BJ (cell line): Measurements from ENCODE around the gene RPS26. TPM values are rescaled to one million over a fixed set of nuclear protein-coding genes. Genes with fewer than 3 reads are reported as not detected.

ENCODE experiments used
- CTCF ChIA-PET: fragments of 350-600 bp; formaldehyde crosslinking; extraction: SDS; loops from one replicate; lab custom pipeline; 2021; ENCODE audit warnings: antibody characterized with exemption, inconsistent platforms; lab: Yijun Ruan, JAX
- POLR2A ChIA-PET: fragments of 300-600 bp; sonication (Branson Sonifier 250); formaldehyde crosslinking; extraction: SDS; loops from one replicate; lab custom pipeline; 2021; ENCODE audit warnings: antibody characterized with exemption; lab: Charles Lee
- DNase-seq: peaks from one replicate; pipeline ENCODE4 v3.0.0-alpha.2; 2011; ENCODE audit warnings: low read depth
- H3K27me3 ChIP-seq: 2 replicates; pipeline ENCODE4 v1.6.0; 2011; ENCODE audit warnings: low read length; ENCODE audit not compliant: control insufficient read depth, insufficient read depth
- H3K36me3 ChIP-seq: 2 replicates; pipeline ENCODE4 v1.5.1; 2011; ENCODE audit warnings: low read length; ENCODE audit not compliant: control insufficient read depth, insufficient read depth
- H3K4me3 ChIP-seq: 2 replicates; pipeline ENCODE4 v1.5.1; 2011; ENCODE audit warnings: low read depth, mild to moderate bottlenecking, control low read depth, low read length
- polyA plus RNA-seq: library from polyadenylated mRNA; depleted of rRNA; stranded (reverse); fragments of >200 nt; gene quantifications from 2 replicates; pipeline ENCODE4 v1.2.3, GENCODE V29; 2011
- TF ChIP-seq, protein P1 (sequence below): IDR thresholded peaks from 2 replicates; pipeline ENCODE4 v1.5.1; 2011; ENCODE audit warnings: low read depth, mild to moderate bottlenecking, control low read depth, inconsistent platforms, low read length, moderate library complexity; ENCODE audit not compliant: insufficient read depth

Gene RPS26
- polyA plus RNA-seq, 1 experiment, result 635 TPM

DNA sequence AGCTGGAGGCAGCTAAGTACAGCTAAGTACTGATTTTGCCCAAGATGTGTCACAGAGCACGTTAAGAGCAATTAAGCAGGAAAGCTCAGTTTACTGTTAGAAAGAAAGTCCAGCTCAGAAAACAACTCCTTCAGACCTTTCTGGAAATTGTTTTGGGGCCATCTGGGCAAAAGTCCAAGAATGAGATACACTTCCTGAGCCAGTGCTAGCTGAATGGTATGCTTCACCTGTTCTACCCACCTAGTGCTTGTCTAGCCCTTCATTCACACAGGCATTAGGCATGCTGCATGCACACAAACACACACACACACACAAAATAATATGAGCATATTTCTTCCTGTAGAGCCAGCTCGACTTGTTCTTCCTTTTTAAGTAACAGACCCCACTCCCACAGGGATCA lies 27.5 kb upstream of the RPS26 start:
- no peaks in the 10 kb centered on the region for H3K27me3 ChIP-seq
- CTCF ChIA-PET, result interaction anchor here (1.1 to 1.8 kb wide), 2 partner anchors 16 to 18 kb away, joined by 3 to 8 read pairs; partner anchors contain the start of gene SUOX
- DNase-seq, result no peak
- TF ChIP-seq, protein P1, sequence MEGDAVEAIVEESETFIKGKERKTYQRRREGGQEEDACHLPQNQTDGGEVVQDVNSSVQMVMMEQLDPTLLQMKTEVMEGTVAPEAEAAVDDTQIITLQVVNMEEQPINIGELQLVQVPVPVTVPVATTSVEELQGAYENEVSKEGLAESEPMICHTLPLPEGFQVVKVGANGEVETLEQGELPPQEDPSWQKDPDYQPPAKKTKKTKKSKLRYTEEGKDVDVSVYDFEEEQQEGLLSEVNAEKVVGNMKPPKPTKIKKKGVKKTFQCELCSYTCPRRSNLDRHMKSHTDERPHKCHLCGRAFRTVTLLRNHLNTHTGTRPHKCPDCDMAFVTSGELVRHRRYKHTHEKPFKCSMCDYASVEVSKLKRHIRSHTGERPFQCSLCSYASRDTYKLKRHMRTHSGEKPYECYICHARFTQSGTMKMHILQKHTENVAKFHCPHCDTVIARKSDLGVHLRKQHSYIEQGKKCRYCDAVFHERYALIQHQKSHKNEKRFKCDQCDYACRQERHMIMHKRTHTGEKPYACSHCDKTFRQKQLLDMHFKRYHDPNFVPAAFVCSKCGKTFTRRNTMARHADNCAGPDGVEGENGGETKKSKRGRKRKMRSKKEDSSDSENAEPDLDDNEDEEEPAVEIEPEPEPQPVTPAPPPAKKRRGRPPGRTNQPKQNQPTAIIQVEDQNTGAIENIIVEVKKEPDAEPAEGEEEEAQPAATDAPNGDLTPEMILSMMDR, result no peak
- H3K36me3 ChIP-seq, result no peaks in the 10 kb centered on the region
- POLR2A ChIA-PET, result no interaction called here
- no peak overlapping the region for H3K4me3 ChIP-seq

DNA sequence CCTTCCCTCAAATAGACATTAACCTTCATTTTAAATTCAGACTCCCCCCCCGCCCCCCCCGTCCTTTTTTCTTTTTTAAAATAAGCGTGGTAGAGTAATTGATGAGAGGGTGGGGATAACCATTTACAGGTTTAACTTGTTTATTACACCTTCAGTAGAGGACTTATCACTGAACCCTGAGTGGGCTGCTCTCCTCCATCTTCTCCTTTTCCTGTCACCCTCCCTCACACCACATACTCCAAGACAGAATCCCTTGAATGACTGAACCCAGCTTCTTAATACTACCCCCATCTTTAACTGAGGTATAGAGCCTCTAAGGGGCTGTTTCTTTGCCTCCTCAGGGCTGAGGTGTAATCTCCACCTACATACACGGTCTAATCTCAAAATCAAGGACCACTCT lies 24.5 kb upstream of the RPS26 start:
- ChIA-PET CTCF (interaction anchor here (1.6 kb wide), 1 partner anchor 21 kb away, joined by 4 read pairs; no protein-coding TSS in a partner anchor), POLR2A (no interaction called here)
- no peaks in the 10 kb centered on the region for H3K27me3 ChIP-seq
- TF ChIP-seq, protein P1, result no peak
- no peaks in the 10 kb centered on the region for H3K36me3 ChIP-seq
- H3K4me3 ChIP-seq, result no peak overlapping the region
- no peak for DNase-seq

DNA sequence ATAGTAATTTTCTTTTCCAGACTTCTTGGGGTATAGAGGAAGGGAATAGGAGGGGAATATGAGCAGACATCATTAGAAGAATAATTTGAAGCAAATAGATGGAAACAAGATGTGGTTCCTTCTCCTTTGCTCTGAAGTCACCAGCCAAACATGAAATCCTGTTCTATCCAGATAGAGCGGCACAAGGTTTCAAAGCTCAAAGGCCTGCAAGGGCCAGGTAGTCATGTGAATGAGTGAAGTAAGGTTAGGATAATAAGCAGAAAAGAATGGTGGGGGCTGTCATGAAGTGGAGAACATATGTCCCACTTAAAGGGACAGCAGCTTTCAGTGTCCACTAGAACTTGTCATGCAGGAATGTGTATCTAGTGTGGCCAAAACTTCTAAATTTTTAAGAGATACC lies 23.4 kb upstream of the RPS26 start:
- Histone ChIP-seq H3K27me3 (no peaks in the 10 kb centered on the region), H3K4me3 (no peak overlapping the region), H3K36me3 (no peaks in the 10 kb centered on the region)
- TF ChIP-seq, protein P1, result no peak
- ChIA-PET CTCF (interaction anchor here (1.1 to 2.8 kb wide), 3 partner anchors 10 to 22 kb away, joined by 3 to 14 read pairs (median 4); no protein-coding TSS in a partner anchor), POLR2A (no interaction called here)
- DNase-seq, result no peak

DNA sequence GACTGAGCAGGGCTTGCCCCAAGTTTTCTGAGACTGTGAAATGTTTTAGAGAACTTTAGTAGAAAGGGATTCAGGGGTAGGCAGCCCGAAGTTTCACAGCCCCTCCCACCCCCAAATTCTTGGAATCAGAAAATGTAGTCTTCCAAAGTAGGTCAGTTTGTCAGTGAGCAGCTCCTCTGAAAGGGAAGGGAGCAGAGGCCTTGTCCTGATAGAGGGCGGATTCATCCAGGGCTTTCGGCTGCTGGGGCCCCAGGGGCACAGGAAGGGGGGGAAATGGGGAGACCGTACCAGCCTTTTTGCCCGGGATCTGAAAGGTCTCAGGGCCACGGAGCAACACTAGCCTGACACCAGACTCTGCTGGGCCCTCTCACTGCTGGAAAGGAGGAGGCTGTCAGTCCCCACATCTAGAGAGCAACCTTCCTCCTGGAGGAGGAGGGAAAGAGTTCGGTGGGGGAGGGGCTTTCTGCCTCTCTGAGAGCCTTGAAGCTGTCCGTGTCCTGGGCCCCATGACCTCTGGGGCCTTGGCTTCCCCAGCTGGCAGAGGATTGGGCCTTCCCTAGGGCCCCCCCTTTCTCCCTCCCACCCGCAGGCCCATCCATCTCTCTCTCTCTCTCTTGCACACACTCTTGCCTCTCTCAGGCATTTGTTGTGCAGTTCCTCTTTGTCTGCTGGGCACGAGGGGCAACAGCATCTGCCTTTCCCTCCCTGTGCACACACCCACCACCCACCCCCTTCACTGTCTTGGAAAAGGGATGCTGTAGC lies 21.1 kb upstream of the RPS26 start, which contains the start of gene IKZF4:
Gene IKZF4 (plus strand): TSS at position 621 of the 762 bp plus-strand sequence. CDS start 451 bp downstream, outside the sequence.
- CTCF ChIA-PET, result interaction anchor here (1.4 to 3.2 kb wide), 5 partner anchors 9 to 281 kb away, joined by 3 to 19 read pairs (median 5); partner anchors contain the start of gene SUOX
- TF ChIP-seq, protein P1, result no peak
- H3K27me3 ChIP-seq, result no peaks in the 10 kb centered on the region
- peak within 1 kb of the TSS; percentile 23 for H3K4me3 ChIP-seq
- no peak for DNase-seq
- POLR2A ChIA-PET, result no interaction called here
- H3K36me3 ChIP-seq, result no peaks in the 10 kb centered on the region; the same call in 1 of the 2 replicates

DNA sequence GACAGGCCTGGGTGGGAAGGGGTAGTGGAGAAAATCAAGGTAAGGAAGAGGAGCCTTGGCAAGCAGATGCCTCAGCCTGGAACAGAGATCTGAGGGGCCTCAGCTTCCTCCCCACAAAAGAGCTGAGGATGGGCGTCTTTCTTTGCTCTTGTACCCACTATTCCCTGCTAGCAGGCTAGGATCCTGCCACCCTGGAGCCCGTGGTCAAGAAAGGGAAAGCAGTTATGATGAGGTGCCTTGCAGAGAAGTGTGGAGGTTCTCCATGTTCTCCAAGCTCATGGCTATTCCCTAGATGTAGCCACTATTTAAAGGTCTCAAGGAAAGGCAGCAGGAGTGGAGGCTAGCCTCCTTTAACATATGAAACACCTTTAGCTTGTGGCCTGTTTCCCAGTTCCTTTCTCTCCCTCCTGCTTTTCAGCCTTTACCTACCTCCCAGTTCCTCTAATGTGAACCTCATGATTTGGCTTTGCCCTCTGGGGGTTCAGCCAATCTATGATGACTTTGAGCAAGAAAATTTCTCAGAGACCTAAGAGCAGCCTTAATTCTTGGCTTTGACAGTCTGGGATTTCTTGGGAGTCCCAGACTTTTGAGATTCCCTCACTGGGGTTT lies 19.7 kb upstream of the RPS26 start:
- TF ChIP-seq, protein P1, result no peak
- POLR2A ChIA-PET, result no interaction called here
- no peak for DNase-seq
- H3K36me3 ChIP-seq, result no peaks in the 10 kb centered on the region; the same call in 1 of the 2 replicates
- peak overlapping the region; percentile 23; the same call in 1 of the 2 replicates for H3K4me3 ChIP-seq
- no peaks in the 10 kb centered on the region for H3K27me3 ChIP-seq
- CTCF ChIA-PET, result interaction anchor here (0.5 to 3.2 kb wide), 6 partner anchors 26 to 282 kb away, joined by 3 to 19 read pairs (median 3); partner anchors contain the start of genes RAB5B and SUOX
